BJ (cell line): ENCODE data around the gene ARSG. TPM values are rescaled to one million over a fixed set of nuclear protein-coding genes. Genes with fewer than 3 reads are reported as not detected.

ENCODE experiments used
- CTCF ChIA-PET: fragments of 350-600 bp; formaldehyde crosslinking; extraction: SDS; loops from one replicate; lab custom pipeline; 2021; ENCODE audit warnings: antibody characterized with exemption, inconsistent platforms; lab: Yijun Ruan, JAX
- POLR2A ChIA-PET: fragments of 300-600 bp; sonication (Branson Sonifier 250); formaldehyde crosslinking; extraction: SDS; loops from one replicate; lab custom pipeline; 2021; ENCODE audit warnings: antibody characterized with exemption; lab: Charles Lee
- DNase-seq: peaks from one replicate; pipeline ENCODE4 v3.0.0-alpha.2; 2011; ENCODE audit warnings: low read depth
- H3K27me3 ChIP-seq: 2 replicates; pipeline ENCODE4 v1.6.0; 2011; ENCODE audit warnings: low read length; ENCODE audit not compliant: control insufficient read depth, insufficient read depth
- H3K36me3 ChIP-seq: 2 replicates; pipeline ENCODE4 v1.5.1; 2011; ENCODE audit warnings: low read length; ENCODE audit not compliant: control insufficient read depth, insufficient read depth
- H3K4me3 ChIP-seq: 2 replicates; pipeline ENCODE4 v1.5.1; 2011; ENCODE audit warnings: low read depth, mild to moderate bottlenecking, control low read depth, low read length
- CTCF ChIP-seq: IDR thresholded peaks from 2 replicates; pipeline ENCODE4 v1.5.1; 2011; ENCODE audit warnings: low read depth, mild to moderate bottlenecking, control low read depth, inconsistent platforms, low read length, moderate library complexity; ENCODE audit not compliant: insufficient read depth
- polyA plus RNA-seq: library from polyadenylated mRNA; depleted of rRNA; stranded (reverse); fragments of >200 nt; gene quantifications from 2 replicates; pipeline ENCODE4 v1.2.3, GENCODE V29; 2011

ARSG gene
- polyA plus RNA-seq, 1 experiment: 3.6 TPM

GRCh38 chr17:68432086-68432864 lies 141.0 kb downstream of the ARSG start:
- no peak for DNase-seq
- ChIA-PET POLR2A (no interaction called here), CTCF (interaction anchor here (1.0 to 2.1 kb wide), 5 partner anchors 24 to 169 kb away, joined by 3 to 5 read pairs (median 4); no protein-coding TSS in a partner anchor)
- Histone ChIP-seq H3K27me3 (no peaks in the 10 kb centered on the region), H3K4me3 (no peak overlapping the region), H3K36me3 (peaks cover 29% of the 10 kb centered on the region)
- TF ChIP-seq CTCF: no peak

GRCh38 chr17:68433211-68433610 lies 141.9 kb downstream of the ARSG start:
- ChIA-PET CTCF (interaction anchor here (1.0 to 2.1 kb wide), 2 partner anchors 16 to 33 kb away, joined by 3 to 5 read pairs; no protein-coding TSS in a partner anchor), POLR2A (no interaction called here)
- no peak for TF ChIP-seq CTCF

GRCh38 chr17:68433911-68434508 lies 142.7 kb downstream of the ARSG start:
- Histone ChIP-seq H3K36me3 (peaks cover 22% of the 10 kb centered on the region), H3K4me3 (no peak overlapping the region), H3K27me3 (no peaks in the 10 kb centered on the region)
- no peak for DNase-seq
- ChIA-PET CTCF (interaction anchor here (0.6 to 2.1 kb wide), 4 partner anchors 17 to 326 kb away, joined by 3 to 5 read pairs (median 3); no protein-coding TSS in a partner anchor), POLR2A (no interaction called here)
- no peak for TF ChIP-seq CTCF

More at GRCh38 chr17:68433211-68433610, 141.9 kb downstream of the ARSG start:
- Histone ChIP-seq H3K27me3 (no peaks in the 10 kb centered on the region), H3K4me3 (no peak overlapping the region), H3K36me3 (peaks cover 26% of the 10 kb centered on the region)
- no peak for DNase-seq

- ChIA-PET CTCF (interaction anchor here (0.8 to 4.2 kb wide), 24 partner anchors 8 to 325 kb away, joined by 3 to 52 read pairs (median 8); partner anchors contain the start of gene WIPI1), POLR2A (no interaction called here)
- no peak for TF ChIP-seq CTCF
- DNase-seq: no peak
- Histone ChIP-seq H3K4me3 (no peak overlapping the region), H3K36me3 (peaks cover 22% of the 10 kb centered on the region), H3K27me3 (no peaks in the 10 kb centered on the region)
Measured at GRCh38 chr17:68435361-68435760, 144.1 kb downstream of the ARSG start.
